GM18499 (cell line): ENCODE data around the gene PDSS1.

Source experiments
- ATAC-seq: cut with Tn5 transposase; IDR thresholded peaks from one replicate; pipeline ENCODE4 v1.9.1; 2021; ENCODE audit warnings: moderate number of reproducible peaks; ENCODE audit not compliant: insufficient read depth, unreplicated experiment

The PDSS1 gene

DNA sequence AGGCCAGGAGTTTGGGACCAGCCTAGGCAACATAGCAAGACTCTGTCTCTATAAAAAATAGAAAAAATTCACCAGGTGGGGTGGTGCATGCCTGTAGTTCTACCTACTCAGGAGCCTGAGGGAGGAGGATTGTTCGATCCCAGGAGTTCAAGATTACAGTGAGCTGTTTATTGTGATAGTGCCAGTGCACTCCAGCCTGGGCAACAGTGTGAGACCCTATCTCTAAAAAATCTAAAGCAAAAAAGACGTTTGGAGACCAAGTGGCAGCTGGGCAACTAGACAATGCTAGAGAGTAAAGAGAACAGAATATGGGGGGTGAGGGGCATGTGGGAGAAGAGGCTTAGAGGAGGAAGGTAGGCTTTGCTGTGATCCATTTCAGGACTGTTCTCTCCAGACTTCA is 1.4 kb downstream of the PDSS1 start:
- no peak for ATAC-seq

- no peak for ATAC-seq
These were observed 2.1 kb downstream of the PDSS1 start for GRCh38 chr10:26699631-26700030.

DNA sequence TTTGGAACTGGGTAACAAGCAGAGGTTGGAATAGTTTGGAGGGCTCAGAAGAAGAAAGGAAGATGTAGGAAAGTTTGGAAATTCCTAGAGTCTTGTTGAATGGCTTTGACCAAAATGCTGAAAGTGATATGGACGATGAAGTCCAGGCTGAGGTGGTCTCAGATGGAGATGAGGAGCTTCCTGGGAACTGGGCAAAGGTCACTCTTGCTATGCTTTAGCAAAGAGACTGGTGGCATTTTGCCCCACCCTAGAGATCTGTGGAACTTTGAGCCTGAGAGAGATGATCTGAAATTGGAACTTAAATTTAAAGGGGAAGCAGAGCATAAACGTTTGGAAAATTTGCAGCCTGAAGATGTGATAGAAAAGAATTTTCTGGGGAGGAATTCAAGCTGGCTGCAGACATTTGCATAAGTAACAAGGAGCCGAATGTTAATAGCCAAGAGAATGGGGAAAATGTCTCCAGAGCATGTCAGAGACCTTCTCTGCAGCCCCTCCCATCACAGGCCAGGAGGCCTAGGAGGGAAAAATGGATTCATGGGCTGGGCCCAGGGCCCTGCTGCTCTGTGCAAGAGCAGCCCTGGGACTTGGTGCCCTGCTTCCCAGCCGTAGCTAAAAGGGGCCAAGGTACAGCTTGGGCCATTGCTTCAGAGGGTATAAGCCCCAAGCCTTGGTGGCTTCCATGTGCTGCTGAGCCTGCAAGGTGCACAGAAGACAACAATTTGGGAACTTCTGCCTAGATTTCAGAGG is 3.6 kb downstream of the PDSS1 start:
- no peak for ATAC-seq

- no peak for ATAC-seq
These were observed 5.6 kb downstream of the PDSS1 start for GRCh38 chr10:26703096-26703495.

- no peak for ATAC-seq
These were observed 6.5 kb downstream of the PDSS1 start for GRCh38 chr10:26703974-26704373.

DNA sequence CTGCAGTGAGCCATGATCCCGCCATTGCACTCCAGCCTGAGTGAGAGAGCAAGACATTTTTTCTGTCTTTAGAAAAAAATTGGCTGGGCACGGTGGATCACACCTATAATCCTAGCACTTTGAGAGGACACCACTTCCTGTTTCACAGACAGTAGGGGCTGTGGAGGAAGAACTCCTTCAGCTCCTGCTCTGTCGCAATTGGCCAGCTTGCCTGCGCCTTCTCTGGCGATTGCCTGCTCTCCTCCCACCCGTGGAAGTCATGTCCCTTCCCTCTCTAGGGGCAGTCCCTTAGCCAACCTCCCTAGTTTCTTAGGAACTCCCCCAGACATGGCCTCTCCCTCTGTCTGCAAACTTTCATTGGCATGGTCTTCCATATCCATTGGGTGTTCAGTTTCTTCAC is 8.7 kb downstream of the PDSS1 start:
- ATAC-seq, result no peak

DNA sequence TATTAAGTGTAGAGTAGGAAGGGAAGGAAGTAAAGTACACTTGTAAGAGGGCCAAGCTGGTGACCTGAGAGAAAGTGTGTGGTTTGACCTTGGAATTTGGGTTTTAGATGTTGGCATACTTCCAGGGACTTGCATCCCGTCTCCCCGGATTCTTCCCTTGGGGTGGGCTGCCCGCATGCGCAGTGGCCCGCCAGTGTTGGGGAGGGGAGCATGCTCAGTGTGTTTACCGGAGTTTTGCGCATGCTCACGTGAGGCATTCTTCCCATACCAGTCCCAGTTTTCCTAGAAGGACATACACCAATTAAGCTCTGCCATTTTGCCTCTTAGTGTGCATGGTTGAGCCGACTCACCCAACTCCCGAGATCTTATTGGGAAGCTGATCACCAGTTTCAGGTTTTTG is 9.4 kb downstream of the PDSS1 start:
- ATAC-seq, result no peak

DNA sequence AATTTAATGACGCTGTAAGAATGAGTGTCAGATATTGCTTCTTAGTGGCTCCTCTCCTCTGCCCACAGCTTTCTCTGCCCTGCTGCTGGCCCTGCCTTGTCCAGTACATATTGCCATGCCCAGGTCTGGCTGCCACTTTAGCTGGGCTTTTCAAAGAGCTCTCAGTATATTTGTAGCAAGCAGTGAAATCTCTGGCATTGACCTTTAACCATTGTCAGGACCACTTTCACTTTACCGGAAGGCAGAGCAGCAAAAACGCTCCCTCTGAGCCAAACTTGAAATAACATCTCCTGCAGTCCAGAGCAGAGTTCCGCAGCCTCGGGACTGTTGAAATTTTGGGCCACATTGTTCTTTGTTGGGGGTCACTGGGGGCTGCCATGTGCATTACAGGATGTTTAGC is 13.8 kb downstream of the PDSS1 start:
- no peak for ATAC-seq

DNA sequence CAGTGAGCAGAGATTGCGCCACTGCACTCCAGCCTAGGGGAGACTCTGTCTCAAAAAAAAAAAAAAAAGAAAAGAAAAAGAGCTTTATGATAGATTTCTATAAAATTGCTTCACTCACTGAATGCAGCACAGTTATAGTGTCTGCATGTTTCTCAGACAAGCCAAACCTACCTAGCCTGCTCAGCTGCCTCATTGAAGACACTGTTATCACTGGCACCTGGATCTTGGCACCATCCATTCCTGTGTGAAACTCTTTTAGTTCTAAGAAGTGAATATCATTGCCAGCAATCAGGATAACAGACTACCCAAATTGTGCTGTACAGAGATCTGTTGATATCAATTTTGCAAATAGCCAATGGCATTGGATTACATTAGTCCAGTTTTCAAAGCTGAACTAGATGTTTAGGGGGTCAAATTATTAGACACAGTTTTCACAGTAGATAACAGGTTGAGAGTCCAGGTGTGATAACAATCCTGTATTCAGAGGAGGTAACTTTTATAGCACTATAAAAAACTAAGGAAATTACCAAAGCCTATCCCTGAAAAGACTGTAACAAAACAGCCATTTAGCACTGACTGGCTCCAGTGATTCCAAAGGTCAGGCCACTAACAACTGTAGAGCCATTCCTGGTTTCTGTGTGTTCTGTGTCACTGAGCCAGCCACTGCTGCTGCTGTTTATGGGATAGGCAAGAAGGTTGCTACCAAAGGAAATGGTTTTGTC is 17.1 kb downstream of the PDSS1 start:
- ATAC-seq, result no peak

DNA sequence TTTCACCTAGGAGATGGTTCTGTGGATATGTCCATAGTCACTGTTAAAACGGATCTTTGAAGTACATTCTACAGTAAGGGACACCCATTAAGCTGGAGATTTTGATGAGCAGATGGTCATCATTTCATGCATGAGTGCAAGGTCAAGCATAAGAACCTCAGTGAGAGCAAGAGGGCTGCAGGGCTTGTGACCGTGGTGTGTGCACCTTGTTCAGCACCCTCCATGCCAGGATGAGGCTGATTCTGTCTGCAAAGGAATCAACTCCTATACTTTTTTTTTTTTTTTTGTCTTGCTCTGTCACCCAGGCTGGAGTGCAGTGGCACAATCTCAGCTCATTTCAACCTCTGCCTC is 17.6 kb downstream of the PDSS1 start:
- ATAC-seq, result no peak

GRCh38 chr10:26717476-26717875 is 20.0 kb downstream of the PDSS1 start:
- ATAC-seq, result no peak

DNA sequence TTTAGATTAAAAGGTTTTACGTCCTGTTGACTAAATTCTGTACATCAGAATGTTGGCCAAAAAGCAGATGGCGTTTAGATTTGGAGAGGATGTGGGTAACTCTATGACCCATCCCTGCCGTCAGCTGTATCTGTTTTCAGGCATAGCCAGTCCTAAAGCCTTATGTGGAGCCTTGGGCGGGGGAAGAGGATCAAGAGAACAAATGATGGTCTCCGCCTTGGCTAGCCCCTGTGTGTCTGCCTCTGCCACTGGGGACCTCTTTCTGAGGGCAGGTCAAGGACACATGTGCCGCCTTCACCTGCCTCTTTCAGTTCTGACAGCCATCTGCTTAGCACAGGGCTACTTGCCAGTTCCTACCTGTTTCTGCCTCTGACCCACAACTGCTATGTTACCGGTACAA is 24.1 kb downstream of the PDSS1 start:
- no peak for ATAC-seq

DNA sequence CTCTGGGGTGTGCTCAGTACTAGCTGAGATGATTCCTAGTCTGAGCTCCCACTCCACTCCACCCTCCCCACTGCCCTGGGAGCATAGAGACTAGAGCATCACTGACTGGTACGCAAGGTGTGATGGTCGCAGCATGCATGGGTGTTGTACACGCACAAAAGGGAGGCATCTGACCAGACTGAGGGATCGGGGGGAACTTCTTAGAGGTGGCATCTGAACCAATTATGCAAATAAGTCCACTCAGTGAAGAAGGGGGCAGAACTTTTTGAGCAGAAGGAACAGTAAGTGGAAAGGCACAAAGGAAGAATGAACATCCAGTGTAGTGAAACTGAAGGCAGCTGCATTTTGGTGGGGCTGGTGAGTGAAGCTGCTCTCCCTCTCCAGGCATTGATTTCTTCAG is 25.5 kb downstream of the PDSS1 start:
- ATAC-seq, result no peak

DNA sequence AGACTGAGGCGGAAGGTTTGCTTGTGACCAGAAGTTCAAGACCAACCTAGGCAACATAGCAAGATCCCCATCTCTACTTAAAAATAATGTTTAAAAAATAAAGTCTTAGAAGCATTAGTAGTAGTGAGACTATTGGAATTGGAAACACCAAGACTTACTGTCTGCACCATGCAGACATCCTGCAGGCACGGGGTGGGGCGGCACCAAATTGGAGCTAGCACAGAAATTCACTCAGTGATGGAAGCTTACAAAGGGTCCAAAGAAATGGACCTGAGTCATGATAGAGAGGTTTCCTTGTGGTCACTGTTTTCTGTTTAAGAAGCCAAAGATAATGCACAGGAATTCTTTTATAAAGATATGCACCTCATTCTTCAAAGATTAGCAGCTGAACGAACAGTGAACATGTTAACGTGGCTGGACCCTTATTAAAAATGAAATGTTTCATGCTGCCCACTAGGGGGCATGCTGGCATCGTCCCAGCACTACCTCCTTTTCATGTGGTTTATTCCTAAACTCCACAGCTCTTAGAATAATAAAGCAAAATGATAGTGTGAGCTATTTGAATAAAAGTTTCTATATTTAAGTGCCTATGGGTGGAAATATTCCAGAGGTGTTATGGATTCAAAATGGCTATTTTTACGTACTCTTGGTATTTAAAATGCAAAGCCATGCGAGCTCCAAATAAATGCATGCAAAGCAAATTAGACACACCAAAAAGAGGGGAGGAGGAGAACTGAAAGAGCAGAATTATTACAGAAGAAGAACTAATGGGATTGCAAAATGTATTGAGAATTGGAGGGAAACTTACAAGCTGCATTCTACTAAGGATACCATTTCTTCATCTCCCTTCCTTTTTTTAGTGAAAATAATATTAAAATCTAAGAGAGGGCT is 28.6 kb downstream of the PDSS1 start:
- no peak for ATAC-seq

GRCh38 chr10:26727005-26727404 is 29.5 kb downstream of the PDSS1 start:
- ATAC-seq, result no peak

DNA sequence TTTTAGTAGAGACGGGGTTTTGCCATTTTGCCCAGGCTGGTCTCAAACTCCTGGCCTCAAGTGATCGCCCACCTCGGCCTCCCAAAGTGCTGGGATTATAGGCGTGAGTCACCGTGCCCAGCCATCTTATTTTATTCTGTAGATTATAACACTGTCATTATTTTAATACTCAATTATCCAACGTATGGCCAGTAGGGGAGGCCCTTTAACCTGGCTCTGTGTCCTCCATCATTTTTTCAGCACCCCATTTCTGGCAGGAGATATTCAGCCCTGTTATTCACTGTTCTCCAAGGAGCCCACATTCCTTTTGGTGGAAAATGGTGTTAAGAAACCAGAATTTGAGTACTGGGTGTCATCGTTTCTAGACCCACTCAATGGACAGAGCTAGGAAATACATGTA is 31.5 kb downstream of the PDSS1 start:
- no peak for ATAC-seq

GRCh38 chr10:26729395-26729794 is 31.9 kb downstream of the PDSS1 start:
- no peak for ATAC-seq

- no peak for ATAC-seq
These were observed 33.1 kb downstream of the PDSS1 start for GRCh38 chr10:26730552-26730951.

GRCh38 chr10:26733750-26734568 is 36.5 kb downstream of the PDSS1 start:
- ATAC-seq, result no peak

GRCh38 chr10:26735435-26735834 is 37.9 kb downstream of the PDSS1 start:
- no peak for ATAC-seq
